Spleen (tissue), 7 donors: ENCODE data around the gene OTOG.

Source experiments
- CTCF ChIP-seq, 11 experiments: fragments of 200-600 bp in 7 of 11; fragments of 450-650 bp in 4 of 11; sonication (generic) in 4 of 11; IDR thresholded peaks in 8 of 11; conservative IDR thresholded peaks in 3 of 11; 1 replicate in 7 of 11; 2 replicates in 4 of 11; pipeline versions ENCODE4 v1.4.0 to v1.8.0; 2016 to 2021; ENCODE audit warnings: antibody characterized with exemption in 11 of 11, inconsistent platforms in 4 of 11, mild to moderate bottlenecking in 1 of 11
- POLR2AphosphoS5 ChIP-seq, 3 donors: sonication (generic); formaldehyde crosslinking; IDR thresholded peaks; one replicate each; pipeline ENCODE4 v1.5.1; 2017; ENCODE audit warnings: antibody characterized with exemption in 3 of 3
- donor health status: DM: no; HTN: no; CAD: no; lungs with moderate emphysema.
- donor health status: DM: no; HTN: no; CAD: no.
- donor health status: DM: no; HTN: no; CAD: no.

GRCh38 chr11:17651061-17651460, 104.0 kb downstream of the OTOG start:
- TF ChIP-seq CTCF (IDR thresholded peaks at IDR 0.05 in 8 of 11, conservative IDR thresholded peaks at IDR 0.05 in 3 of 11) (no peak), POLR2AphosphoS5 (IDR thresholded peaks at IDR 0.05) (no peak)
